LoVo (cell line): ENCODE data around the gene OTOP2.

ENCODE experiments used
- DNase-seq: peaks from one replicate; pipeline ENCODE4 v3.0.0-alpha.2; 2016; ENCODE audit warnings: low spot score

The OTOP2 gene

GRCh38 chr17:74924250-74924948 is at the start of gene OTOP2:
Gene OTOP2 (plus strand): TSS chr17:74924273. CDS start chr17:74924633, 360 bp downstream.
- no peak for DNase-seq

GRCh38 chr17:74874615-74875037 is 49.4 kb upstream of the OTOP2 start:
- DNase-seq, result no peak

- no peak for DNase-seq
These were observed 48.7 kb upstream of the OTOP2 start for GRCh38 chr17:74875155-74875976.

GRCh38 chr17:74875977-74876593 is 48.0 kb upstream of the OTOP2 start:
- DNase-seq, result no peak

GRCh38 chr17:74877592-74878548 is 46.2 kb upstream of the OTOP2 start:
- DNase-seq, result peak; percentile 94

- no peak for DNase-seq
These were observed 45.4 kb upstream of the OTOP2 start for GRCh38 chr17:74878658-74879057.

GRCh38 chr17:74879308-74879707 is 44.8 kb upstream of the OTOP2 start:
- no peak for DNase-seq

- no peak for DNase-seq
These were observed 43.0 kb upstream of the OTOP2 start for GRCh38 chr17:74881073-74881472.

- no peak for DNase-seq
These were observed 41.4 kb upstream of the OTOP2 start for GRCh38 chr17:74882517-74883240.

- no peak for DNase-seq
These were observed 40.8 kb upstream of the OTOP2 start for GRCh38 chr17:74883241-74883745.

- no peak for DNase-seq
These were observed 35.6 kb upstream of the OTOP2 start for GRCh38 chr17:74888469-74888868.

GRCh38 chr17:74890554-74890953 is 33.5 kb upstream of the OTOP2 start:
- no peak for DNase-seq

- no peak for DNase-seq
These were observed 31.8 kb upstream of the OTOP2 start for GRCh38 chr17:74892013-74892841.

- DNase-seq, result no peak
These were observed 30.8 kb upstream of the OTOP2 start, which contains the start of gene FADS6 for GRCh38 chr17:74892974-74893911. Gene FADS6 (minus strand): TSS chr17:74893633. CDS start chr17:74893595, 38 bp downstream.

- DNase-seq, result no peak
These were observed 30.0 kb upstream of the OTOP2 start for GRCh38 chr17:74893936-74894671.

GRCh38 chr17:74898376-74898946 is 25.6 kb upstream of the OTOP2 start:
- DNase-seq, result no peak

- no peak for DNase-seq
These were observed 23.9 kb upstream of the OTOP2 start for GRCh38 chr17:74900208-74900607.
